NCI-H69 (cell line): ENCODE results near the gene ANKHD1.
A peak's percentile ranks its signal among the peaks of the same experiment; 100 is the strongest.

Experiments
- DNase-seq: peaks from one replicate; lab custom pipeline; 2025; lab: John Stamatoyannopoulos, UW

Gene ANKHD1

DNA sequence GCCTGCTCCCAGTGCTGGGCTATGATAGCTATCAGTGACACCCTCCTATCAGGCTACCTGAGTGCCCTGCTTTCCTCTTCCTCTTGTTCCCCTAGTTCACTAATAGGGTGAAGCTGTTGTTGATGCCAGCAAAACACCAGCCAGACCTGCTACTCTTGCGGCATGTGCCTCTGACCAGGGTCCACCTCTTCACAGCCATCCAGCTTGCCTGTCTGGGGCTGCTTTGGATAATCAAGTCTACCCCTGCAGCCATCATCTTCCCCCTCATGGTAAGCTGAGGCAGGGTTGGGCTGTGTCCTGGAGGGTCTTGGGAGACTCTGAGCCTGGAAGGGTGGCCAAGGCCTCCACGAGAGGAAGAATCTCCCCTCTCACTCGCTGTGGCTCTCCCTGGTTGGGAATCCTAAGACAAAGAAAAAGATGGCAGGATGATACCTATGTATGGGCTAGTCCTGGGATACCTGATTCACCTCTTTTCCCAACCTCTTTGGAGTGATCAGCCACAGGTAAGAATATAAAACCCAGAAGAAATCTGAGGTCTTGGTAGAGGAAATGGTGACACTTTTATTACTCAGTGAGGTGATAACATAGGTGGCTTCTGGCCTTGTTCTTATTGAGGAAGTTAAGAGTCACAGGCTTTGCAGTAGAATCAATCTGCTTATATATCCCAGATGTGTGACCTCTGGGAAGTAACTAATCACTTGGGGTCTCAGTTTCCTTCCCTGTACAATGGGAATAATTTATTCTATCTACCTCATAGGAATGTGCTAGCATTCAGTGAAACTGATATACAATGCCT lies 30.1 kb upstream of the ANKHD1 start:
- no peak for DNase-seq

DNA sequence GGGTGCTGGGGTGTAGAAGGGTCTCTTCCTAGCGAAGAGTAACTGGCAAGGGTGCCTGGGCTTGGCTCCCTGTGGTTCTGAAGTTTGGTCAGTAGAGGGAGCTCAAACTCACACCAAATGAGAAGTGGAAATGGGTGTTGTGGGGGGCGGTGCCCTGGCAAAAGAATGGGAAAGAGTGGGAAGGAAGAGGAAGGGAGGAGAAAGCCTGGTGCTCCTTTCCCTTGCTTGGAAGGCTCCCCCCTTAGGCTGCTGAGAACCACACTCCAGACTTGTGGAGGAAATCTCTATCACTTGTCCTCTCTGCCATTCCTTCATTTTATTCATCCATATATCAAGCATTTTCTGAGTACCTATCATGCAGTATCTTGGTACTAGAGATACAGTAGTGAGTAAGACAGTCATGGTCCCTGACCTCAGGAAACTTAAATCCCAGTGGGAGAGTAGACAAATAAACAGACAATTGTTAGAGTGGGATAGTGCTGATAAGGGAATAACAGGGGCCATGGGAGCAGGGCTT lies 28.6 kb upstream of the ANKHD1 start:
- DNase-seq, result peak; percentile 88

DNA sequence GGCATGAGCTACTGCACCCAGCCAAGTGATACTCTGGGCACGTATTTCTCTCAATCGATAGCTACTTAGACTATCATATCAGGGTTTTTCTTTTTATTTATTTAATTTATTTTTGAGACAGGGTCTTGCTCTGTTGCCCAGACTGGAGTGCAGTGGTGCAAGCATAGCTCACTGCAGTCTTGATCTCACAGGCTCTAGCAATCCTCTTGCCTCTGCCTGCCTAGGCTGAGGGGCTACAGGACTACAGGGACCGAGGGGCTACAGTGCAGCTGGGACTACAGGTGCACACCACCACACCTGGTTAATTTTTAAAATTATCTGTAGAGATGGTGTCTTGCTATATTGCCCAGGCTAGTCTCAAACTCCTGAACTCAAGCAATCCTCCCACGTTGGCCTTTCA lies 20.3 kb upstream of the ANKHD1 start:
- DNase-seq, result no peak

DNA sequence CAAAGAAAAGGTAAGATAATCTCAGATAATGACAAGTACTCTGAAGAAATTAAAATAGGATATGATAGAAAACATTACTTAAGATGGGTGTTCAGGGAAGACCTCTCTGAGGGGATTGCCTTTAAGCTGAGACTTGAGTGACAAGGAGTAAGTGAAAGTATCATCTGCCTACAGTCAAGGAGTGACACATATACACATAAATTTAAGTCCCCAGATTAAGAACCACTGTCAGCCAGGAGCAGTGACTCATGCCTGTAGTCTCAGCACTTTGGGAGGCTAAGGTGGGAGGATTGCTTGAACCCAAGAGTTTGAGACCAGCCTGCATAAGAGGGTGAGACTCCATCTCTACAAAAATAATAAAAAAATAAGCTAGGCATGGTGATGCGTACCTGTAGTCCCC lies 19.7 kb upstream of the ANKHD1 start:
- no peak for DNase-seq

DNA sequence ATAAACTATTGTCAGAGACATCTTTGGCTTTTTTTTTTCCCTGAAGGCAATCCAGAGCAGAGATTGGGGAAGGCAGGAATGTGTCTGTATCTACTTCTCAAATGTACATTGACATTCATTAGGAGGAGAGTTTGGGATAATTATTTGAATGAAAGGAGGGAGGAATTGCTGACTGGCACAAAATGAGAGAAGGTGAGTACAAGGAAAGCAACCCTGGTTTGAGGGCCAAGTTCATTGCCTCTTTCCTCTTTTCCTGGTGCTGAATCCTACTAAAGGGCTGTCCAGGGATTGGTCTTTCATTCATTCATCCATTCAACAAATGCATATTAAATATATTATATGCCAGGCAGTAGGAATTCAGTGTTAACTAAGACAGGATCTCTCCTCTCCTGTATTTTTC lies 18.8 kb upstream of the ANKHD1 start:
- DNase-seq, result no peak

DNA sequence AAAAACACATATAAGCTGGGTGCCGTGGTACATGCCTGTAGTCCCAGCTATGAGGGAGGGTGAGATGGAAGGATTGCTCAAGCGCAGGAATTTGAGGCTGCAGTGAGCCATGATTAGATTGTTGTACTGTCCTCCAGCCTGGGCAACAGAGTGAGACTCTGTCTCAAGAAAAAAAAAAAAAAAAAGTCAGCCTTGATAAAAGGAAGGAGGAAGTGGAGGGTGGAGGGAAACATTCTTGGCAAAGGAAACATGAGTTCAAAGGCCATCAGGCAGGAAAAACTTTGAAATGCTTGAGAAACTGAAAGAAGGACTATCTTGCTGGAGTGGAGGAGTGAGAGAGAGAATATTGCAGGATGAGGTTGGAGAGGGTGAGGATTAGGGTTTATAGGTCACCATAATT lies 18.3 kb upstream of the ANKHD1 start:
- no peak for DNase-seq

DNA sequence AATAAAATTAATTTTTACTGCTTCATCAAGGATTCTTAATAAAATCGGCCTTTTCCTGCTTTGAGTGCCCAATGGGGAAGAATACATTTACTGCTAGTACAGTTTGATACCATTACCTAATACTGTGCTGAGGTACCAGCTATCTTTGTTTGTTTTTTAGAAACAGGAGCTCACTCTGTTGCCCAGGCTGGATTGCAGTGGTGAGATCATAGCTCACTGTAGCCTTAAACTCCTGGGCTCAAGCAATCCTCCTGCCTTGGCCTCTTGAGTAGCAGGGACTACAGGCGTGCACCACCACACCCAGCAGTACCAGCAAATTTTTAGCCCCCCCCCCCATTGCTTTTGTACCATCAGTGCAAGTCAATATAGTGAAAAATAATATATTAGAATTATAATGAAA lies 13.6 kb upstream of the ANKHD1 start:
- no peak for DNase-seq

DNA sequence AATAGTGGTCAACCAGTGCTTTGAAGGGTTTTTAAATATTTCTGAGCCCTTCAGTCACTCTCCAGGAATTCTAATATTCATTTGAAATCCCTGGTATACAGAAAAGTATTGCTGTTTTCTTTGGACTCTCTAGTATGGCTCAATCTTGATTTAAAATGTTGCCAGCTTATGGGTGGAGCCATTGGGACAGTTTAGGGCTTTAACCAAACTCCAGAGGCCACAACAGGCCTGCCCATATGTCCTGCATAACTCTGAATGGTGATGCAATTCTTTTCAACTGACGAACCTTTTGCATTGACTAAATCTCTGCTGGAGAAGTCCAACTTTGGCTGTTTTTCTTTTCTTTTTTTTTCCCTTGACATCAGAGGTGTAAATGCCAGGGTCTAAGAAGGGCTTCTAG lies 10.3 kb upstream of the ANKHD1 start:
- no peak for DNase-seq

DNA sequence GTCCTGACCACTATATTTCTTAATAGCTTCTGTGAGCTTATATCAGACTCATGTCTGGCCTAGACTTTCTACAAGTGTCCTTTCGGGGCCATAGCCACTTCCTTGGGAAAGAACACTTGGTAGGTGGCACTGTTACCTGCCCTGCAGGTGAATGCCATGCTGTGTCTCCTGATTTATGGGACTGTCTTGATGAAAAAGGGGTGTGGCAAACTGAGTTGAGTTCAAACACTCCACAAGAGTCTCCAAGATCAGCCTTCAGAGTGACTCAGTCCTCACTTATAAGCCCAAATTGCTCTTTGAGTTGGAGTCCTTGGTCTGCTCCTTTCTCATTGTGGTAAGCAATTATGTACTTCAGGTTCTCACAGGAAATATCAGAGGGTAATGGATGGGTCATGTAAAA lies 9.9 kb upstream of the ANKHD1 start:
- no peak for DNase-seq

DNA sequence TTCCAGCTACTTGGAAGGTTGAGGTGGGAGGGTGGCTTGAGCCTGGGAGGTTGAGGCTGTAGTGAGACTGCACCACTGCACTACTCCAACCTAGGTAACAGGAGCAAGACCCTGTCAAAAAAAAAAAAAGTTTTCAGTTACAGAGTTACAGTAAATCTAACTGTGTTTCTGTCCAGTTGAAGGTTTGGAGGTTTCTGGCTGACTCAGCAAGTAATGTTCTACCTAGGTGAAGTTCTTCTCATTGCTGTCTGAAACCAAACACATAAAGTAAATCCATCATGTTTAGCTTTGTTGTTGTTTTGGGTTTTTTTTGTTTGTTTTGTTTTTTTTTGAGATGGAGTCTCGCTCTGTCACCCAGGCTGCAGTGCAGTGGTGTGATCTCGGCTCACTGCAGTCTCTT lies 7.9 kb upstream of the ANKHD1 start:
- DNase-seq, result no peak

DNA sequence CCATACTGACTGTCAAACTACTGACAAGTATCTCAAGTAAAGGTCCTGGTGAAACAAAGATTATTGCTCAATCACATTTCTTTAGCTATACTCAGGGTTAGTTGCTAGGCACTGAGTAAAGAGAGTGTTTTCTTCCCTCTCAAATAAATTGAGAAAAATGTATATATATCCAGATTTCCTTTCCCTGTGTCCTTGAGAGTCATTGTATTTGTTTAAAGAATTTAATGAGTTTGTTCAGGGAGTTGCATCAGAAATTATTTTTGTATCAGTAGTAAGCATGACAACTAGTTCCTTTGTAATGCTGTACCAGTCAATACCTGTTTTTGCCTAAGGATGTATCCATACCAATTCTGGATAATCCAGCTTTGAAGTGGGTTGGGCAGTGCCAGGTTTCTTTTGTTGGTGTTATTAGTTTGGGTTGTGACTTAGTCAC lies 3.2 kb upstream of the ANKHD1 start:
- DNase-seq, result no peak

DNA sequence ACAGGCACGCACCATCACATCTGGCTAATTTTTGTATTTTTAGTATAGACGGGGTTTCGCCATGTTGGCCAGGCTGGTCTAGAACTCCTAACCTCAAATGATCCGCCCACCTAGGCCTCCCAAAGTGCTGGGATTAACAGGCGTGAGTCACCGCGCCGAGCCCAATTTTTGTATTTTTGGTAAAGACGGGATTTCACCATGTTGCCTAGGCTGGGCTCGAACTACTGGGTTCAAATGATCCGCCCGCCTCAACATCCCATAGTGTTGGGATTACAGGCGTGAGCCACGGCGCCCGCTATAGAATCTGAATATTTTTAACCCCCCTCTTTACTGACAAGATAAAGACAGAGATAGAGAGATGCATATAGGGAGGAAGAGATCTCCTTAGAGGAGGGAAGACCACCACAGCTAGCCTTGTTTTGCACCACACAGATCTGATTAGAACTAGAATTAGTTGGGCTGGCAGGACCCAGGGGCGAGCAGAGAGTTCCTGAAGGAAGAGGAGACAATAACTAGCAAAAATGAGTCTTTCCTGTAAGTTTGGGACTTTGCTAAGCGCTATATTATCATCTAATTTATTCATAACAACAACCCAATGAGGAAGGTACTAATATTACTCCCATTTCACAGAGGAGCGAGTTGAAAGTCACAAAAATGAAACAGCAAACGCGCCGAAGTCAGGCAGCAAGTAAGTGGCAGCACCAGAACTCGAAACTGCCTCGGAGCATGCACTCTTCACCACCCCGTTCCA lies 1.5 kb upstream of the ANKHD1 start:
- peak; percentile 53 for DNase-seq

DNA sequence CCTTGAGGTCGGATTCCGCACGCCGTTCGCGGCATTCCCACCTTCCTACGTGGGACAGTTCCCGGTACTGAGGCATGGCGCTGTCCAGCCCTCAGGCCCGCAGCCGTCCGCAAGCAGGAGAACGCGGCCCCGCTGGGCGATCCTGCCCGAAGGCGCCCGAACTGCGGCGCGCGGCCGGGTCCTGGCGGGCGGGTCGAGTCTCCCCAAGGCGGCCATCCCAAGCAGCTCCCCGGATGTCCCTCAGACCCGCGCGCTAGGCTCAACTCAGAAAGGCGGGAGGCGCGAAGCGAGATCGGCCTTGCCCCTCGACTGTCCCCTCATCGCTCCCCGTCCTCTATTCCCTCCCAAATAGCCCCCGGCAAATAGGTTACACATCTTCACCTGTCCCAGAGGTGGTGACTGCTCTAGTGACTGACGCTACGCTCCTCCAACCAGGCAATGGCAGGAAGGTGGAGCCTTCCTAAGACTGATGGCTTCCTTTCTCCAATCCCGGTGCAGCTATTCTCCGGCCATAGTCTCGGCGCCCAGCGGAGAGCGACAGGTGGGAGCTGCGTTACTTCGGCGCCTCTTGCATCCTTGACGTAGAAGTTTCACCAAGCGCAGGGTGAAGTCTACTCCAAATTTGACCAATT lies 787 bp upstream of the ANKHD1 start:
- peak; percentile 99 for DNase-seq

DNA sequence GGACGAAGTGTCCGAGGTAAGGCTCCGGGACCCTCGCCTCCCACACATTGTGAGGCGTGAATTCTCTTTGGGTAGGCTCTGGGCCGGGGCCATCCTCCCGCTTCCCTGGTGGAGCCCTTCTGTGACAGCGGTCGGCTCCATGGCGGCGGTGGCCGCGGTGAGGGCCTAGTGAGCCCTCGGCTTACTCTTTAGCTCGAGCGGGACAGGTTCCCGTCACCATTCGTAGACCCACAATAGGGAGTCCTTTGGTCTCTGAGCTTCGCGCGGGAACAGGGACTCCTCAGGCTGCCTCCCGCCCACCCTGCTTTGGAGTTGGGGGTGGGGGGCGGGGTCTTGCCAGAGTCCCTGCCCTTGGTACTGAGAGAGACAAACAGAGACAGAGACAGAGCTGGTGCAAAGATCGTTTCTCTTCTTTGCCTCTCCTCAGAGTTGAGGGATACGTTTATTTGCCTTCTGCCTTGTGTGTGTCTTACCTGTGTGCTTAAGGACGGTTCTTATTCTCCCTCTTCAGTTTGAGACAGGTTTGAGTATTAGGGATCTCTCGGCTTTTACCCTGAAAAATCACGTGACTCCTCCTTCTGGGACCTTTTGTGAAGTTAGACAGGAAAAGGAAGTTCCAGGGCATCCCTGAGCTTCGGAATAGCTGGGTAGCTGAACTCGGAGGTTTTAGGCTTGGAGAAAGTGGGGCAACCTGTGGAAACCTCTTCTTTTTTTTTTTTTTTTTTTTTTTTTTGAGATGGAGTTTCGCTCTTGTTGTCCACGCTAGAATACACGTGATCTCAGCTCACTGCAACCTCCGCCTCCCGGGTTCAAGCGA lies 833 bp downstream of the ANKHD1 start:
- DNase-seq, result peak; percentile 77

DNA sequence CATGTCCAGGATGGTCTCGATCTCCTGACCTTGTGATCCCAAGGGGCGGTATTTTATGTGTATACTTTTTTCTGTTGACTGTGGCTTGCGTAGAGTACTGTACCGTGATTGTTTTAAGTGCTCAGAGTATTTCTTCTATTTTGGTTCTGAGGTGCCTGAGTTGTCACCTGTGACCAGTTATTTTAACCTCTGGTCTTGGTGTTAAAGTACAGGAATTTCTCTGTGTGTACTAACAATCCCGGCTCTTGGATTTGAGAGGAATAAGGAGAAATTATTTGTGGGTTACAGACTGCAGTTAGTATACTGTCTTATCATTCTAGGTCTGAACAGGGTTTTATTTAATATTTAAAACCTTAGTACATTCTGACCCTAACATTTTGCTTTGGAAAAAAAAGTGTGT lies 2.0 kb downstream of the ANKHD1 start:
- DNase-seq, result no peak

DNA sequence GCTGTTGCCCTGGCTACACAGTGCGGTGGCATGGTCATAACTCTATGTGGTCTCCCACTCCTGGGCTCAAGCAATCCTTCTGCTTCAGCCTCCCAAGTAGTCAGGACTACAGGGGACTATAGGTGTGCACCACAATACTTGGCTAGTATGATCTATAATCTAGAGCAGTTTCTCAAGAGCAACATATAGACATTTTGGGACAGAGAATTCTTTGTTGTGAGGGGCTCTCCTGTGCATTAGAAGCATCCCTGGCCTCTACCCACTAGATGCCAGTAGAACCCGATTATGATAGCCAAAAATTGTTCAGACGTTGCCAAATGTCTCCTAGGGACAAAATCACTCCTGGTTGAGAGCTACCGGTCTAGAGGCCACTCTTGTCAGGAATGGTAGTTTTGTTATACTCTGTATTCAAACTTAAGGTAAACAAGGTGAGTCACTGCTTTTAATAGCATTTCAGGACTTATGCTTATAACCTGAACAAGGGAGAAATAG lies 7.2 kb downstream of the ANKHD1 start:
- peak; percentile 39 for DNase-seq

DNA sequence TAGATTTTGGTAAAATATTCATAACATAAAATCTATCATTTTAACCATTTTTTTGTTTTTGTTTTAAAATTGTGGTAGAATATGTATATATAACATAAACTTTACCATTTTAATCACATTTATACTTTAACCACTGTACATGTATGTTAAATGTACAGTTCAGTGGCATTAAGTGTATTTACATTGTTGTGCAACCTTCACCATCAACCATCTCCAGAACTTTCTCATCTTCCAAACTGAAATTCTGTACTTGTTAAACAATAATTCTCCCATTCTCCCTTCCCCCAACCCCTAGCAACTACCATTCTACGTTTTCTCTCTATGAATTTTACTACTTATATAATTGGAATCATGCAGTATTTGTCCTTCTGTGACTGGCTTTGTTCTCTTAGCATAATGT lies 11.6 kb downstream of the ANKHD1 start:
- no peak for DNase-seq

DNA sequence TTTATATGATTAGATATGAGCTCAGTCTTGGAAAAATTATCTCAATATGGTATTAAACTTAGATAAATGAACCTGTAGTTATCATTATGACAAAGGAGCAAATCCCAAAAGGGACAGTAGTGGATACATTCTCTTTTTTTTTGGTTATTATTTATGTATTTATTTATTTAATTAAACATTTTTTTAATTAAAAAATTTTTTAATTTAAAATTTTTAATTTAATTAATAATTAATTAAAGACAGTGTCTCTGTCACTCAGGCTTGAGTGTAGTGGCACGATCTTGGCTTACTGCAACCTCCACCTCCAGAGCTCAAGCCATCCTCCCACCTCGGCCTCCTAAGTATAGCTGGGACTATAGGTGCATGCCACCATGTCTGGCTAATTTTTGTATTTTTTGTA lies 15.6 kb downstream of the ANKHD1 start:
- DNase-seq, result no peak

DNA sequence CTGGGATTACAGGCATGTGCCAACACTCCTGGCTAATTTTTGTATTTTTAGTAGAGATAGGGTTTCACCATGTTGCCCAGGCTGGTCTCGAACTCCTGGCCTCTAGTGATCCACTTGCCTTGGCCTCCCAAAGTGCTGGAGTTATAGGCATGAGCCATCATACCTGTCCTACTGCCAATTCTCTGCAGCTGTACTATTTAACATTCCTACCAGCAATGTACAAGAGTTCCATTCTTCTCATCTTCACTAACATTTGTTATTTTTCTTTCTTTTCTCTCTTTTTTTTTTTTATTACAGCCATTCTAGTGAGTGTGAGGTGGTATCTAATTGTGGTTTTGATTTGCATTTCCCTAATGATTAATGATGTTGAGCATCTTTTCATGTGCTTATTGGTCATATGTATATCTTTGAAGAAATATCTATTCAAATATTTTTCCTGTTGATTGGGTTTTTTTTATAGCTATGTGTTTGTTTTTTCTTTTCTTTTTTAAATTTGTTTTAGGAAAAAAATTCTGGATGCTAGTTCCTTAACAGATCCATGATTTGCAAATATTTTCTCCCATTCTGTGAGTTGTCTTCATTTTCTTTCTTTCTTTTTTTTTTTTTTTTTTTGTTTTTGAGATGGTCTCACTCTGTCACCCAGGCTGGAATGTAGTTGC lies 17.4 kb downstream of the ANKHD1 start:
- no peak for DNase-seq

DNA sequence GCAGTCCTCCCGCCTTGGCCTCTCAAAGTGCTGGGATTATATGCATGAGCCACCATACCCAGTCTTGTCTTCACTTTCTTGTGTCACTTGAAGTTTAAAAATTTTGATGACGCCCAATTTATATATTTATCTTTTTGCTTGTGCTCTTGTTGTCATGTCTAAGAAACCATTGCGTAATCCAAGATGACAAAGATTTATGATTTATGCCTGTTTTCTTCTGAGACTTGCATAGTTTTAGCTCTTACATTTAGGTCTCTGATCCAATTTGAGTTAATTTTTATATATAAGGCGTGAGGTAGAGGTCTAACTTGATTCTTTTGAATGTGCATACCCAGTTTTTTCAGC lies 18.6 kb downstream of the ANKHD1 start:
- no peak for DNase-seq

DNA sequence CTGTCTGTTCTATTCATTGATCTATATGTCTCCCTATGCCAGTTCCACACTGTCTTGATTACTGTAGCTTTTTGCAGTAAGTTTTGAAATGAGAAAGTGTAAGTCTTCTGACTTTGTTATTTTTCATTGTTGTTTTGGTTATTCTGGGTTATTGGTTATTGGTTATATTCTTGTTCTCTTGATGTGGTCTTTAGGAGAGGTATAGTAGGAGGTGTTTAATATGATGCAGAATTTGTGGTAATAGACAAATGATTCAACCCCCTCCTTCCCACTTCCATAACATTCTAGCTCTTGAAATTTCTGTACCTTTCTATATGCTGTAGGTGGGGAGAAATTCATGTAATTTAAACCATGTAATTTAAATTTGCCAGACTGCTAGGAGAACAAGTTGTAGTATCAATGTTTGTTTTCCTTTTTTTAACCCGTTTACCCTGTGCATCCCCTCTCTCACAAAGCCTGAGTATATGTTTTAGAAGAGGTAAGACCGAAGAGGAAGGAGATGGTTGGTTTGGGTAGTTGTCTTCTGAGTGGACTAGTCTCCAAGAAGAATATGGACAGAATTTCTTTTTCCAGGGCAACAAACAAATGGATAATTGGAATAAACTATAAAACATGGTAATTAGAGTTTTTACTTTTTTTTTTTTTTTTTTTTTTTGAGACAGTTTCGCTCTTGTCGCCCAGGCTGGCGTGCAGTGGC lies 19.2 kb downstream of the ANKHD1 start:
- DNase-seq, result no peak
